Hippocampal formation (tissue), 2 donors: ENCODE data around the gene RGS6.

ENCODE experiments used
- DNase-seq, 2 donors: peaks; one replicate each; lab custom pipeline; 2025; lab: John Stamatoyannopoulos, UW

Gene RGS6

GRCh38 chr14:72607386-72608130 lies 675.3 kb downstream of the RGS6 start:
- no peak for DNase-seq

DNA sequence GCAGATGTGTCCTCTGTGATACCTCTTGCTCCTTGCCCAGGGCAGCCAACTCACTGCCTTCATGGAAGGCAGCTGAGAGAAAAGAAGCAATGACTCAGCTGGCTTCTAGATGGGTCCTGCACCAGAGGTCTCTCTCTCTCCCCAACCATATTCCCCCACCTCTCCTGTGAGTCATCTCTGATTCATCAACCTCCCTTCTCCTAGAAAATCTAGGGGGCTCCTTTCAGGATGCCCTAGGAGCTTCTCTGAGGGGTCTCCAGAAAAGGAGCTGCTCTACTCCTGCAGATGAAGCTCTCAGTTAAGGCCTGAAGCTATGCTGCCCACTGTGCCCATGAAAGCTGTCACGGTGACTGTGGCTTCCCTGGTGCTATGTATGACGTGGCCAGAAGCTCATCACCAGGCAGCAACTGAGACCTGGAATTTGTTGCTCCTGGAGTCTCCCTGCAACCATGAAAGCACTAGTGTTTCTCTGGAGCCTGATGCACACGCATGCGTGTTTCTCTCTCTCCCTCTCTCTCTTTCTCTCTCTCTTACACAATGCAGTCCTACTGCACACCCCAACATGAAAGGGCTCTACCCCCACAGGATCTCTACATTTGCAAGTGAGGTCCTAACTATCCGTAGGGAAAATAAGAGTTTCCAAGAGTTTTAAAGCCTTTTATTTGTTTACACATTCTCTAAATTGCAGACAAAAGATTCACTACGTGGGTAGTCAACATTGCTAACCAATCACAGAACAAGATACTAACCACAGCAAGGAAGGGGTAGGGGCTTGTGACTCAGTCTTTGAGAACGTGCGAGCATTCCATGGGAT lies 676.4 kb downstream of the RGS6 start:
- DNase-seq = no peak

DNA sequence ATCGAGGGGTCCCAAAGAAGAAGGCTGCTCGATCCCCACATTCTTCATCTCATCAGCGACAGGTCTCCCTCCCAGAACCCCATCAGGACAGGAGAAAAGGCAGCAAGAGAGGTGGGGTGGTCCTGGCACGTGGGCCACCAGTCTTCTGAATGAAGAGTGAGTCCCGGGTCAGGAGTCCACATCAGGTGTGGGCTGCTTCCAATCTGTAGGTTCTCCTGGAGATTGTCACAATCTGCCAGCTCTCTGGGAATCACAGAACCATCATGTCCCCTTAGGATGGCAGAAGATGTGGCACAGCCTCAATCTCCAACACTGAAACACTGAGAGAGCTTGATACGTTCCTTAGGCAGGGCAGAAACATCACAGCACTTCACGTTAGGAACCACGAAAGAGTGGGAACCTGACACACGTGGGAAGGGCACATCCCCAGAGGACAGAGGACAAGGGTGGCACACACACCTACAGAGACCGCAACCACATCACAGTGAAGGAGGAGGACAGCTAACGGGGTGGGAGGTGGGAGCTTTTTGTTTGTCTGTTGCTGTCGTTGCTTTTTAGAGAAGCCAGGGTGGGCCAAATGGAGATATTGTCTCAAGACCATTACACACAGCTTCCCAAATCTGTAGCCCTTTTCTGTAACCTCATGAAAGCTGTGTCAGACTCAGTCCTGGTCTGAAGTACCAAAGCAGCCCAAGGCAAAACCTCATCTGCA lies 677.1 kb downstream of the RGS6 start:
- no peak for DNase-seq

DNA sequence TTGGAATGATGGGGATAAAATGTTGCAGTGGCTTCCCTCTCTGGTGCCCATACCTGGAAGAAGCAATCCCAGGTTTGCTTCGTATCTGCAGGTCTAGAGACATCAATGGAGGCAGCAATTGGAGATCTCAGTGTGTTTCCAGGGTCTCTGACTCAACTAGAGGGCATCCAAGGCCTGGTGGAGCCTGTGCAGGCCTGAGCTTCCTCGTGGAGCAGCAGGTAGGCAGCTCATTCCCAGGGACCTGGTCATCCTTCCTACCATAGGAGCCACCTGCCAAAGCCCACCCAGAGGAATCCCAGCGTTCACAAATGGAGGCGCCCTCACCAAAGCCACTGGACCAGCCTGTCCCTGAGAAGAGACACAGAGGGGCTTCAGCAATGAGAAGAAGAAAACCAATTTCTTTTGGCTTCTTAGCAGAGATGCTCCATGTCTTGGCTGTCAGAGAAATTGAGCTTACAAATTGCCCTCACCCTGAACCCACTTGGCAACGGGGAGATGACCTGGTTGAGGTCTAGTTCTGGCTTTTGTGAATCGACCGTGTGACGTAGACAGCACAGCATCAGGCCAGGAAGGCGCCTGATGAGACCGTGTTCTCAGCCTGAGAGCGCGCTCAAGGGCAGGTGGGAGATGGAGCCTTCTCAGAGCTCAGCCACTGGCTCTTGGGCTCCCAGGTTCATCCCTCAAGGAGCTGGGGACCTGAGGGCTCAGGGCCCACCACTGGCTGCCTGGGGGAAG lies 678.0 kb downstream of the RGS6 start:
- DNase-seq = no peak

DNA sequence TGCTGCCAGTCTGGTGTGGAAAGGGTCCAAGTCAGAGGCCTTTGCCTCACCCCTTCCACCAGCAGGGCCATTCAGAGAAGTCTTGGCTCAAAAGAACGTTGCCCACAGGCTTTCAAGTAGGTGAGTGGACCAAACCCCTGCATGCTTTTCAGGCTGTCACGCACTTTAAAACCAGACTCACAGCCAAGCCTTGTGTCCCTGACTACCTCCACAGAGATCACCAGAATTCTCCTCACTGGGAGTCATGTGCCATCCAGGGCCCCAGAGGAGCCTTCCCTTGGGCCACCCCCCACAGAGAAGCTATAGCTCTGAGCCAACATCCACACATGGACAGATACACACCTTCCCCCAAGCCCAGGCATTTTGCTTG lies 678.6 kb downstream of the RGS6 start:
- no peak for DNase-seq

- no peak for DNase-seq
Observed at GRCh38 chr14:72611506-72611905, 679.3 kb downstream of the RGS6 start.

DNA sequence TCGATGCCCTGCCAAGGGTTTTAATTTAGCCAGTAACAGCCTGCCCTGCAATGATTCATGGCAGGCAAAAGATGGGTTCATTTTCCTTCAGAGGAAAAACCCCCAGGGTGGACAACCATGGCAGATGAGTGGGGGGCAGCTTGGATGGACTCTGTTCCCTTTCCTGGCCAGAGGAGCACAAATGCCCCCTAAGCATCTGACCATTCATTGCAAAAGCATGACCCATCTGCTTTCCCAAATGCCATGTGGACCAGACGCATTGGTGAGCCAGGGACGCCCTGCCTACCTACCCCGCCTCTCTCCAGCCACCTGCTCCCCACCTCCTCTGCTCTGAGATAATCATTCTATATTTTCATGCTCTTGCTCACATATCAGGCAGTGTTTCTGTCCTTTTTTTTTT lies 679.8 kb downstream of the RGS6 start:
- DNase-seq = peak in 1 of 2 donors; percentile 25

DNA sequence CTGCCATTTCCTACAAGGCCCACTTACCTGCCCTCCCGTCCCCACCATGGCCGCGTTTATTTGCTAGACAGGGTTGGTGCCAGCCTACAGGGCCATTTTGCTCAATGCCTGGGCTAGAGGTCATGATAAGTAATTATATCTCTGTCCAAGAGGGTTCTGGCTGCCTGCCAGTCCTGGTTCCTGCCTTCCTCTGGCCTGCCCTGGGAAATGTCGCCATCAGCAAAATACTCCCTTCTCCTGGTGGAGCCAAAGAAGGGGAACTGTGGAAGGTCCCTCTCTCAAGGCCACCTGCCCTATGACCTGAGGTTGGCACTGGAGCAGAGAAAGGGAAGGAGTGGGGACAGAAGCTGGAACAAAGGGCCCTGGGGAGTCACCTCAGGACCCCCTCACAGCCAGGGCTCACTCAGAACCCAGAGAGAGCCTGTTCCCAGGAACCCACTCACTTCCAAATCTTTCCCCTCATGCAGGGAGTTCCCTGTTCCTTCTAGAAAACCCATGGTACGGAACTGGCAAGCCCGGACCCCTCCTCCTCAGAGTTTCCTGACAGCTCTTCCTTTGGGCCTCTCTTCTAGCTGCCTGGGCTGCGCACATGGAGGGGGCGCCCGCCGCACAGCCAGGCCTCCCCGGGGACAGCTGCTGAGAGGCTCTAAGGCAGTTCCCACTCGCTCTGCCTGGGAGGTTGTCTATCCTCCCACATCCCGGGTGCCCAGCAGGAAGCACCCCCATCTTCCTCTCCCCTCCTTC lies 681.2 kb downstream of the RGS6 start:
- no peak for DNase-seq

GRCh38 chr14:72613975-72614319 lies 681.7 kb downstream of the RGS6 start:
- no peak for DNase-seq

GRCh38 chr14:72614365-72614764 lies 682.1 kb downstream of the RGS6 start:
- no peak for DNase-seq

- DNase-seq = no peak
Observed at GRCh38 chr14:72614891-72615415, 682.7 kb downstream of the RGS6 start.

GRCh38 chr14:72615451-72616121 lies 683.4 kb downstream of the RGS6 start:
- DNase-seq = peak in 1 of 2 donors; percentile 14
